ENCODE measurements around the gene IRAK4.

DNA sequence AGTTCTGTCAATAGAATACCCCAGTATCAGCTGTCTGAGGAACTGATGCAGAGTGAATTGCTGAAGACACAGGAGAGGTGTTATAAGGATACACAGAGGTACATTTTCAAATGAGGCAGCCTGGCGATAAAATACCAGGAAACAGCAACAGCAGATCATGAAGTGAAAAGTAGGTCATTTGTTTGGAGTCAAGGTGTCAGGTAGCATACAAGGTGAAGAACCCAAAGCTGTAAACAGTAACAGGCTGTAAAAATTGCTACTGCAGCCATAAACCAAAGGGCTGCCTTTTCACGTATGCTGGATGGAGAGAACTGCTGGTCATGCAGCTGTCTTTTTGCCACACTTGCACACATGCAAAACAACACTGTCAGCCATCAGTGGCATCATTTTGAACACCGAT, 56.7 kb downstream of the IRAK4 start:
- TF ChIP-seq, protein P1, sequence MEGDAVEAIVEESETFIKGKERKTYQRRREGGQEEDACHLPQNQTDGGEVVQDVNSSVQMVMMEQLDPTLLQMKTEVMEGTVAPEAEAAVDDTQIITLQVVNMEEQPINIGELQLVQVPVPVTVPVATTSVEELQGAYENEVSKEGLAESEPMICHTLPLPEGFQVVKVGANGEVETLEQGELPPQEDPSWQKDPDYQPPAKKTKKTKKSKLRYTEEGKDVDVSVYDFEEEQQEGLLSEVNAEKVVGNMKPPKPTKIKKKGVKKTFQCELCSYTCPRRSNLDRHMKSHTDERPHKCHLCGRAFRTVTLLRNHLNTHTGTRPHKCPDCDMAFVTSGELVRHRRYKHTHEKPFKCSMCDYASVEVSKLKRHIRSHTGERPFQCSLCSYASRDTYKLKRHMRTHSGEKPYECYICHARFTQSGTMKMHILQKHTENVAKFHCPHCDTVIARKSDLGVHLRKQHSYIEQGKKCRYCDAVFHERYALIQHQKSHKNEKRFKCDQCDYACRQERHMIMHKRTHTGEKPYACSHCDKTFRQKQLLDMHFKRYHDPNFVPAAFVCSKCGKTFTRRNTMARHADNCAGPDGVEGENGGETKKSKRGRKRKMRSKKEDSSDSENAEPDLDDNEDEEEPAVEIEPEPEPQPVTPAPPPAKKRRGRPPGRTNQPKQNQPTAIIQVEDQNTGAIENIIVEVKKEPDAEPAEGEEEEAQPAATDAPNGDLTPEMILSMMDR (IDR thresholded peaks at IDR 0.05) = no peak
- TF ChIP-seq POLR2A (IDR thresholded peaks at IDR 0.05; ENCODE audit: low read depth) = no peak
- TF ChIP-seq POLR2AphosphoS5 (IDR thresholded peaks at IDR 0.05) = no peak

Data from esophagus muscularis mucosa (tissue), 3 donors.